Activated CD8-positive, alpha-beta memory T cell treated with anti-CD3 and anti-CD28 coated beads for 48 hours (primary cell): ENCODE data around the gene BIN1.

Experiments used
- DNase-seq, 3 experiments: peaks; one replicate each; pipeline ENCODE4 v3.0.0-alpha.2; 2020; ENCODE audit warnings: low read depth in 2 of 3, low spot score in 2 of 3

BIN1 gene

GRCh38 chr2:127091148-127091547, 15.8 kb downstream of the BIN1 start:
- DNase-seq = no peak

- no peak for DNase-seq
Measured at GRCh38 chr2:127090281-127091120, 16.5 kb downstream of the BIN1 start.

GRCh38 chr2:127089478-127090235, 17.3 kb downstream of the BIN1 start:
- no peak for DNase-seq

- no peak for DNase-seq
Measured at GRCh38 chr2:127088706-127089105, 18.2 kb downstream of the BIN1 start.

- DNase-seq = no peak
Measured at GRCh38 chr2:127087791-127088495, 19.0 kb downstream of the BIN1 start.

GRCh38 chr2:127086990-127087790, 19.8 kb downstream of the BIN1 start:
- no peak for DNase-seq

- DNase-seq = no peak
Measured at GRCh38 chr2:127085317-127085681, 21.7 kb downstream of the BIN1 start.

- DNase-seq = no peak
Measured at GRCh38 chr2:127084611-127085316, 22.2 kb downstream of the BIN1 start.

GRCh38 chr2:127083819-127084503, 23.0 kb downstream of the BIN1 start:
- DNase-seq = no peak

GRCh38 chr2:127082974-127083373, 24.0 kb downstream of the BIN1 start:
- DNase-seq = no peak

GRCh38 chr2:127081826-127082633, 24.9 kb downstream of the BIN1 start:
- peak in 1 of 3 experiments; percentile 60 for DNase-seq

GRCh38 chr2:127080938-127081755, 25.8 kb downstream of the BIN1 start:
- DNase-seq = peak in 2 of 3 experiments; percentile 44 to 54

- peak in 2 of 3 experiments; percentile 40 to 46 for DNase-seq
Measured at GRCh38 chr2:127080226-127080937, 26.6 kb downstream of the BIN1 start.

- no peak for DNase-seq
Measured at GRCh38 chr2:127079358-127079920, 27.5 kb downstream of the BIN1 start.

GRCh38 chr2:127078666-127079270, 28.2 kb downstream of the BIN1 start:
- DNase-seq = no peak

- DNase-seq = no peak
Measured at GRCh38 chr2:127078028-127078427, 28.9 kb downstream of the BIN1 start.

GRCh38 chr2:127076924-127077323, 30.0 kb downstream of the BIN1 start:
- DNase-seq = no peak
